ENCODE results near the gene MYCBP2. TPM values are rescaled to one million over a fixed set of nuclear protein-coding genes. Genes with fewer than 3 reads are reported as not detected.

Gene MYCBP2
- total RNA-seq, 1 donor from 2014 or later, result 84.7 TPM

DNA sequence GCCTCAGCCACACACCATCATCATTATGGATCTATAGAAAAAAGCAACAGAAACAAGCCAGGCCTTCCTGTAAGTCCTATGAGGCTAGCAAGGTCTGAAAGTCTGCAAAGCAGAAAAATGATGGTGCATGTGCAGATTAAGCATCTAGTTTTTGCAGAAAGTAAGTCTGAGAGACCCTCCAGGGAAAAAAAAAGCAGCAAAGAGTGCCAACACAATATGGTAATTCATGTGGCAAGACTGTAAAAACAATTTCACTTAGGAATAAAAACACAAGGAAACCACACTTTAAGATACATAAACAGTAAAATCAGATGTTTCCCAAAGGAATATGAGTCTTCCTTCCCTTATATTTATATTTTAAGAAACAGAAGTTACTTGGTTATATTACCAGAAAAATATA, 187.6 kb downstream of the MYCBP2 start:
- TF ChIP-seq, protein P1, sequence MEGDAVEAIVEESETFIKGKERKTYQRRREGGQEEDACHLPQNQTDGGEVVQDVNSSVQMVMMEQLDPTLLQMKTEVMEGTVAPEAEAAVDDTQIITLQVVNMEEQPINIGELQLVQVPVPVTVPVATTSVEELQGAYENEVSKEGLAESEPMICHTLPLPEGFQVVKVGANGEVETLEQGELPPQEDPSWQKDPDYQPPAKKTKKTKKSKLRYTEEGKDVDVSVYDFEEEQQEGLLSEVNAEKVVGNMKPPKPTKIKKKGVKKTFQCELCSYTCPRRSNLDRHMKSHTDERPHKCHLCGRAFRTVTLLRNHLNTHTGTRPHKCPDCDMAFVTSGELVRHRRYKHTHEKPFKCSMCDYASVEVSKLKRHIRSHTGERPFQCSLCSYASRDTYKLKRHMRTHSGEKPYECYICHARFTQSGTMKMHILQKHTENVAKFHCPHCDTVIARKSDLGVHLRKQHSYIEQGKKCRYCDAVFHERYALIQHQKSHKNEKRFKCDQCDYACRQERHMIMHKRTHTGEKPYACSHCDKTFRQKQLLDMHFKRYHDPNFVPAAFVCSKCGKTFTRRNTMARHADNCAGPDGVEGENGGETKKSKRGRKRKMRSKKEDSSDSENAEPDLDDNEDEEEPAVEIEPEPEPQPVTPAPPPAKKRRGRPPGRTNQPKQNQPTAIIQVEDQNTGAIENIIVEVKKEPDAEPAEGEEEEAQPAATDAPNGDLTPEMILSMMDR (IDR thresholded peaks at IDR 0.05), result no peak
- H3K9me3 Mint-ChIP-seq (ENCODE audit: unreplicated experiment), result no peaks in the 10 kb centered on the region
- peak overlapping the region; percentile 65 for H3K27ac Mint-ChIP-seq (ENCODE audit: unreplicated experiment)
- no peak overlapping the region for H3K4me3 Mint-ChIP-seq (ENCODE audit: unreplicated experiment)
- no peaks in the 10 kb centered on the region for H3K27me3 Mint-ChIP-seq (ENCODE audit: unreplicated experiment)
- no peak for DNase-seq (ENCODE audit: extremely low spot score, unreplicated experiment)
- H3K4me1 Mint-ChIP-seq (ENCODE audit: unreplicated experiment), result peaks cover 46% of the 10 kb centered on the region
- H3K36me3 Mint-ChIP-seq (ENCODE audit: unreplicated experiment), result peaks cover 43% of the 10 kb centered on the region

DNA sequence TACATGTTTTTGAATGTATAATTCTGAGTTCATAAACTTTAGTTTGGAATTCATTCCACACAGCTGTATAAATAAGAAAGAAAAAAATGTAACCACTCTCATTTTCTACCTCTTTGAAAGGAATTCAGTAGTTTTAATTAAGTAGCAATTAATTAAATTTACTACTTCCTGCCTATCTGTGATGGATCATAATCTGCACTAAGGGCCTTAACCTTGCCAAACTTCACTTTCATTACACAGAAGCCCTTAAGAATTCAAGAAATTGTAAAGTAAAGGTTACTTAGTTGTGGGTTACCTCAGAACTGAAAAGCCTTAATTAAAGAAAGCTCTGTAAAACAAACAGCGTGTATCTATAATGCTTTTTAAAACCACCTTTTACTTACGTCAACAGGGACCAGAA, 188.1 kb downstream of the MYCBP2 start:
- Mint-ChIP-seq H3K4me1 (ENCODE audit: unreplicated experiment) (peaks cover 46% of the 10 kb centered on the region), H3K27ac (ENCODE audit: unreplicated experiment) (peak overlapping the region; percentile 65), H3K36me3 (ENCODE audit: unreplicated experiment) (peaks cover 42% of the 10 kb centered on the region), H3K27me3 (ENCODE audit: unreplicated experiment) (no peaks in the 10 kb centered on the region), H3K9me3 (ENCODE audit: unreplicated experiment) (peaks cover 1% of the 10 kb centered on the region), H3K4me3 (ENCODE audit: unreplicated experiment) (no peak overlapping the region)
- TF ChIP-seq, protein P1 (IDR thresholded peaks at IDR 0.05), result no peak
- no peak for DNase-seq (ENCODE audit: extremely low spot score, unreplicated experiment)

DNA sequence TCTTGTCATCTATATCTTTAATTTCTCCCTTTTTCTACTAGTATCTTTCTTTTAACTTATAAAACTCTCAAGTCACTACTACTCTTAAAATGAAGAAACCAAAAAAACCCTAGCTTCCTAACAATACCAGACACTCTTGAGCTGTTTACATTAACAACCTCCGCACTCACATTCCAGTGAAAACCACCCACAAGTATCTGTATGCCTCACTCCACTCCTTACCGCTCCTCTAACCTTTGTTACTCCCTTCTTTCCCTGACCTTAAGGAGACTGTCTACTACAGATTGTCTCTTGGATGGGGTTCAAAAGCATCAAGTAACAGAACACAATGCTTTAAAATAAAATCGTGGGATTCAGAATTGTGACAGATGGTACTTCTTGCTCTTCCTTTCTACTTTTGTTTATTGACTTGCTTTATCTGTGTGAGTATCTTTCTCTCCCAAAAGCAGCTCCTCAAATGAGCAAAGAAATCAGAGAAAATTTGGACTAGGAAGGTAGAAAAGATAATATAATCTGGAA, 189.9 kb downstream of the MYCBP2 start:
- H3K27ac Mint-ChIP-seq (ENCODE audit: unreplicated experiment), result peak overlapping the region; percentile 76
- DNase-seq (ENCODE audit: extremely low spot score, unreplicated experiment), result no peak
- H3K4me3 Mint-ChIP-seq (ENCODE audit: unreplicated experiment), result peak overlapping the region; percentile 7
- TF ChIP-seq, protein P1 (IDR thresholded peaks at IDR 0.05), result no peak
- H3K4me1 Mint-ChIP-seq (ENCODE audit: unreplicated experiment), result peaks cover 49% of the 10 kb centered on the region
- peaks cover 40% of the 10 kb centered on the region for H3K36me3 Mint-ChIP-seq (ENCODE audit: unreplicated experiment)
- peaks cover 4% of the 10 kb centered on the region for H3K9me3 Mint-ChIP-seq (ENCODE audit: unreplicated experiment)
- H3K27me3 Mint-ChIP-seq (ENCODE audit: unreplicated experiment), result no peaks in the 10 kb centered on the region

DNA sequence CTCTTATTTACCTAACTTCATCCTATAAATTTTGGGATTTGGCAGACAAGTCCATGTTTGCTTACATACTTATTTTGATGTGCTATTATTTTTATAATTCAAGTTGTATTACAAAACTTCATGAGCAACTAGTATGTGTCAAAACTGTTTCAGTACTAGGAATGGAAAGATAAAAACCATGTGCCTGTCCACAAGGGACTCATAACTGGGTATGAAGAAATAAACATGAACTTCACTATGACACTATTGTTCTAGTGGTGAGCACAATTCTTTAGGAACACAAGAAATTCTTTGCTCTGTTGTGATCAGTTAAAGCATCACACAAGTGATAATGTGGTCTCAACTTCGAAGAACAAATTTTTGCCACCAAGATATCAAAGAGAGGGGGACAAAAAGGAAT, 202.5 kb downstream of the MYCBP2 start:
- Mint-ChIP-seq H3K36me3 (ENCODE audit: unreplicated experiment) (peaks cover 23% of the 10 kb centered on the region), H3K9me3 (ENCODE audit: unreplicated experiment) (no peaks in the 10 kb centered on the region), H3K27me3 (ENCODE audit: unreplicated experiment) (no peaks in the 10 kb centered on the region), H3K4me3 (ENCODE audit: unreplicated experiment) (no peak overlapping the region), H3K4me1 (ENCODE audit: unreplicated experiment) (peaks cover 10% of the 10 kb centered on the region), H3K27ac (ENCODE audit: unreplicated experiment) (no peak overlapping the region)
- DNase-seq (ENCODE audit: extremely low spot score, unreplicated experiment), result no peak
- TF ChIP-seq, protein P1 (IDR thresholded peaks at IDR 0.05), result no peak

DNA sequence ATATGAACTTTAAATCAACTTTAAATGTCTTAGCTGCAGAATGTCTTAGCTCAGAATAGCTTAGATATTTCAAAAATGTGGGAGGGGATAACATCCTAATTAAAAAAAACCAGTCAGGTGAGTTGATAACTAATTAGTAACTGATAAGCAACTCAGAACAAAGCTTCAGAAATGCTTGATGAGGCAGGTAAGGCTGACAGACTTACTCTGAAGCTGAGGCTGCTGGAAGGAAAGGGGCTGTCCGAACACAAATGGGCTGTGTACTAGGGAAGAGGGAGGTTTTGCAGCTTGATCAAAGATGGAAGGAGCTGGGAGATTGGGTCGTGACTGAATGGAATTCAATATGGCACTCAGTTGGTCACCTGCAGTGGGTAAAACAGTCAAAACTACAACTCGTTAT, 208.8 kb downstream of the MYCBP2 start:
- peaks cover 31% of the 10 kb centered on the region for H3K36me3 Mint-ChIP-seq (ENCODE audit: unreplicated experiment)
- H3K27ac Mint-ChIP-seq (ENCODE audit: unreplicated experiment), result no peak overlapping the region
- H3K9me3 Mint-ChIP-seq (ENCODE audit: unreplicated experiment), result no peaks in the 10 kb centered on the region
- H3K27me3 Mint-ChIP-seq (ENCODE audit: unreplicated experiment), result no peaks in the 10 kb centered on the region
- H3K4me3 Mint-ChIP-seq (ENCODE audit: unreplicated experiment), result no peak overlapping the region
- DNase-seq (ENCODE audit: extremely low spot score, unreplicated experiment), result no peak
- peaks cover 19% of the 10 kb centered on the region for H3K4me1 Mint-ChIP-seq (ENCODE audit: unreplicated experiment)
- TF ChIP-seq, protein P1 (IDR thresholded peaks at IDR 0.05), result no peak
